Loucy (cell line): ENCODE data around the gene CUL4B.

Source experiments
- H2AFZ ChIP-seq: fragments of 200-600 bp; sonication (generic); 2 replicates; pipeline ENCODE4 v1.6.0; 2016; ENCODE audit warnings: antibody characterized with exemption, mild to moderate bottlenecking, low read length, moderate library complexity
- H3F3A ChIP-seq: fragments of 200-600 bp; 2 replicates; pipeline ENCODE4 v1.6.0; 2016; ENCODE audit warnings: antibody characterized with exemption, low read depth, mild to moderate bottlenecking
- H3K27me3 ChIP-seq: fragments of 200-600 bp; sonication (generic); 2 replicates; pipeline ENCODE4 v1.6.1; 2014; ENCODE audit warnings: low read length, mild to moderate bottlenecking; ENCODE audit not compliant: insufficient read depth, poor library complexity, severe bottlenecking
- H3K36me3 ChIP-seq: fragments of 200-600 bp; sonication (generic); 2 replicates; pipeline ENCODE4 v1.6.1; 2016; ENCODE audit warnings: low read length; ENCODE audit not compliant: insufficient read depth
- H3K4me1 ChIP-seq: fragments of 200-600 bp; sonication (generic); 2 replicates; pipeline ENCODE4 v1.5.1; 2014; ENCODE audit warnings: low read length, mild to moderate bottlenecking; ENCODE audit not compliant: insufficient read depth, poor library complexity, severe bottlenecking
- H3K4me2 ChIP-seq: fragments of 200-600 bp; sonication (generic); 2 replicates; pipeline ENCODE4 v1.6.0; 2014; ENCODE audit warnings: antibody characterized with exemption, low read length, low read depth, mild to moderate bottlenecking; ENCODE audit not compliant: poor library complexity, severe bottlenecking
- H3K4me3 ChIP-seq: fragments of 200-600 bp; sonication (generic); 2 replicates; pipeline ENCODE4 v1.5.1; 2014; ENCODE audit warnings: low read length, mild to moderate bottlenecking, mixed read lengths; ENCODE audit not compliant: poor library complexity, severe bottlenecking
- H3K79me2 ChIP-seq: fragments of 200-600 bp; sonication (generic); 2 replicates; pipeline ENCODE4 v1.6.1; 2014; ENCODE audit warnings: low read length; ENCODE audit not compliant: insufficient read depth
- H3K9ac ChIP-seq: fragments of 200-600 bp; sonication (generic); 2 replicates; pipeline ENCODE4 v1.6.0; 2014; ENCODE audit warnings: mild to moderate bottlenecking, low read depth, low read length, moderate library complexity; ENCODE audit not compliant: poor library complexity, severe bottlenecking
- H3K9me2 ChIP-seq: fragments of 200-600 bp; sonication (generic); replicated peaks from 2 replicates; pipeline ENCODE4 v1.6.1; 2016; ENCODE audit warnings: low read depth, low read length, mixed read lengths
- H3K9me3 ChIP-seq: fragments of 200-600 bp; sonication (generic); 2 replicates; pipeline ENCODE4 v1.6.1; 2014; ENCODE audit warnings: mild to moderate bottlenecking, antibody characterized with exemption, low read length, low read depth; ENCODE audit not compliant: insufficient read depth
- H4K20me1 ChIP-seq: fragments of 200-600 bp; sonication (generic); 2 replicates; pipeline ENCODE4 v1.6.0; 2014; ENCODE audit warnings: antibody characterized with exemption, low read length, mild to moderate bottlenecking; ENCODE audit not compliant: insufficient read depth, poor library complexity, severe bottlenecking
- EZH2phosphoT487 ChIP-seq: fragments of 200-600 bp; IDR thresholded peaks from 2 replicates; pipeline ENCODE4 v1.6.1; 2018; ENCODE audit warnings: antibody characterized with exemption, mild to moderate bottlenecking, moderate library complexity, borderline replicate concordance
- TF ChIP-seq, protein P1 (sequence below): fragments of 200-600 bp; sonication (generic); conservative IDR thresholded peaks from 2 replicates; pipeline ENCODE4 v1.5.1; 2014; ENCODE audit warnings: mild to moderate bottlenecking, antibody characterized with exemption, low read length

CUL4B gene

DNA sequence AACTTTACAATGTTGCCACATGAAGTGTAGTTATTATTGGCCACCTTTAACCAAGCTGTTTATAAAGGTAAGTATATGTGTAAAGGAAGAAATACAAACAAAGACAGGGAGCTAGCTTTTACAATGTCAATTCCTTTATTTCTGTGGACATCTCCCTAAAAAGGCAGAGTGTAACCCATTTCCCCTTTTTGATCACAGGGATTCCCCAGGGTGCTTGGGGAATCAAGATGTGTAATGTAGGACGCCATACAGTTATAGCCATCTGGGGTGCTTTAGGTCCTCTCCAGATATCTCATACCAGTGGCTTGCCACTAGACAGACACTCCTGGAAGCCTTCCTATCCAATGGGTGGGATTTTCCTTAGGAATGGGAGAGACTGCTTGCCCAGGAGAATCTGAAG is 4.2 kb upstream of the CUL4B start:
- H3K27me3 ChIP-seq = no peaks in the 10 kb centered on the region
- TF ChIP-seq, protein P1, sequence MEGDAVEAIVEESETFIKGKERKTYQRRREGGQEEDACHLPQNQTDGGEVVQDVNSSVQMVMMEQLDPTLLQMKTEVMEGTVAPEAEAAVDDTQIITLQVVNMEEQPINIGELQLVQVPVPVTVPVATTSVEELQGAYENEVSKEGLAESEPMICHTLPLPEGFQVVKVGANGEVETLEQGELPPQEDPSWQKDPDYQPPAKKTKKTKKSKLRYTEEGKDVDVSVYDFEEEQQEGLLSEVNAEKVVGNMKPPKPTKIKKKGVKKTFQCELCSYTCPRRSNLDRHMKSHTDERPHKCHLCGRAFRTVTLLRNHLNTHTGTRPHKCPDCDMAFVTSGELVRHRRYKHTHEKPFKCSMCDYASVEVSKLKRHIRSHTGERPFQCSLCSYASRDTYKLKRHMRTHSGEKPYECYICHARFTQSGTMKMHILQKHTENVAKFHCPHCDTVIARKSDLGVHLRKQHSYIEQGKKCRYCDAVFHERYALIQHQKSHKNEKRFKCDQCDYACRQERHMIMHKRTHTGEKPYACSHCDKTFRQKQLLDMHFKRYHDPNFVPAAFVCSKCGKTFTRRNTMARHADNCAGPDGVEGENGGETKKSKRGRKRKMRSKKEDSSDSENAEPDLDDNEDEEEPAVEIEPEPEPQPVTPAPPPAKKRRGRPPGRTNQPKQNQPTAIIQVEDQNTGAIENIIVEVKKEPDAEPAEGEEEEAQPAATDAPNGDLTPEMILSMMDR = no peak
- no peak for TF ChIP-seq EZH2phosphoT487
- no peaks in the 10 kb centered on the region for H3K9me2 ChIP-seq
- H2AFZ ChIP-seq = no peak overlapping the region
- H3K9ac ChIP-seq = no peak overlapping the region
- H3K4me3 ChIP-seq = no peak overlapping the region
- H3K4me2 ChIP-seq = no peak overlapping the region
- peaks cover 14% of the 10 kb centered on the region for H3K79me2 ChIP-seq
- H4K20me1 ChIP-seq = no peaks in the 10 kb centered on the region
- no peaks in the 10 kb centered on the region for H3K36me3 ChIP-seq
- no peaks in the 10 kb centered on the region for H3F3A ChIP-seq
- no peaks in the 10 kb centered on the region for H3K9me3 ChIP-seq
- peaks cover 7% of the 10 kb centered on the region for H3K4me1 ChIP-seq

DNA sequence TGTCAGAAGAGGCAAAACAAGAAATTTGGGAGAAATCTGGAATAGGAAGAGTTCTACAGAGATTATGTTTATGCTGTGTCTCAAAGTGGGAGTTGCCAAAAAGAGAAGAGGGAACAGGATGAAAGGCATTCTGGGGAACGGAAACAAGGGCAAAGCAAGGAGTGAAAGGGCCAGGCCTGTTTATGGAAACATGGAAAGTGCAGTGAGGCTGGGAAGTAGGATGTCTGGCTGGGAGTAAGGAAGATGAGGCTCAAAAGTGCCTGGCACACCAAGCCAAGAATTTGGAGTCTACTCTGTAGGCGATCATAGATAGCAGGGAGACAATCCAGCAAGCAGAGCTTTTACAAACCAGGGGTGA is 1.8 kb upstream of the CUL4B start:
- H3K4me1 ChIP-seq = peaks cover 12% of the 10 kb centered on the region
- H3K9me3 ChIP-seq = no peaks in the 10 kb centered on the region
- H3K9me2 ChIP-seq = no peaks in the 10 kb centered on the region
- H3K4me3 ChIP-seq = peak overlapping the region; percentile 93
- H3K4me2 ChIP-seq = peak overlapping the region; percentile 79
- no peaks in the 10 kb centered on the region for H3K36me3 ChIP-seq
- TF ChIP-seq EZH2phosphoT487 = no peak
- H3K27me3 ChIP-seq = no peaks in the 10 kb centered on the region
- peak overlapping the region; percentile 93 for H3K9ac ChIP-seq
- H2AFZ ChIP-seq = no peak overlapping the region
- no peaks in the 10 kb centered on the region for H3F3A ChIP-seq
- H4K20me1 ChIP-seq = peaks cover 22% of the 10 kb centered on the region
- H3K79me2 ChIP-seq = peaks cover 38% of the 10 kb centered on the region

DNA sequence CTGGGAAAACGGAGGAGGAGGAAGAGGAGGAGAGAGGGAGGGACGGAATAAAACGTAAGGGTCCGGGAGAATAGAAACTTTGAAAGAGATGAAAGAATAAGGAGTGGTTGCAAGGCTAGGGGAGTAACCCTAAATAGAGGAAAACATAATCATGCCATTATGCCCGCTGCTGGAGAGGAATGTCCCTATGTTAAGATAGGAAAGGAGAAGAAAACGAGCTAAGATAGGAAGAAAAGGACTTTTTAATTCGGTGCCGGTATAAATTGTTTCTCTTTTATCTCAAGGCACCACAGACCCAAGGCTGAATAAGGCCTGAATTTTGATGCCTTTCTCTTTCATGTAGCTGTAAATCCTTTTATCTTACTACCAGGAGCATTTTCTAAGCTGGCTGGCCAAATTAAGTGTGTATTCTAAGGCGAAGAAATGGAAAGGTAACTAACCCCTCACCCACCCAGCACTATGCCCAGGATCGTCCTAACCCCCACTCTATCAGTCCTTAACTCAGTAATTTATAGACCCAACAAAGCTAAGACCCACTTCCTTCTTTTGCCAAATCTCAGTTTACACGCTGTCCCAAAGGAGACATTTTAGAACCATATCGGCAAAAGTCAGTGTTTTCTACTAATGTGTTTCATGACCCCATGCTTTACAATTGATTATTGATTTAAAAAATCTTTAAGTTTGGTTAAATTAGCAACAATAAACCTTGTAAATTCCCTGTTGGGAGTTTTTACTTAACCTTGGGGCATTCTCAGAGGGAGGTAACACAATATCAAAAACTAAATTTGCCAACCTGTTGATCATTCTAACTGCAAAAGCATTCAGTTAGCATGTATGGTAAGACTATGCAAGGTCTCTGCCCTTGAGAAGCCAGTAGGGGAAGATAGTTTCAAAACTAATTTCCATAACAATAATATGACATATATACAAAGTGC is 1.1 kb upstream of the CUL4B start:
- Histone ChIP-seq H4K20me1 (peaks cover 26% of the 10 kb centered on the region), H2AFZ (no peak overlapping the region; the same call in 1 of the 2 replicates), H3F3A (no peaks in the 10 kb centered on the region), H3K9me2 (no peaks in the 10 kb centered on the region), H3K9me3 (no peaks in the 10 kb centered on the region), H3K9ac (peak overlapping the region; percentile 93), H3K4me3 (peak overlapping the region; percentile 93), H3K27me3 (no peaks in the 10 kb centered on the region), H3K79me2 (peaks cover 45% of the 10 kb centered on the region), H3K4me1 (peaks cover 15% of the 10 kb centered on the region), H3K36me3 (no peaks in the 10 kb centered on the region), H3K4me2 (peak overlapping the region; percentile 79)
- TF ChIP-seq, protein P1 = no peak
- no peak for TF ChIP-seq EZH2phosphoT487
